ENCODE measurements around the gene NDUFS5.
A peak's percentile ranks its signal among the peaks of the same experiment; 100 is the strongest.
"Not testable (repeated sequence)": the region's sequence is repeated elsewhere in the genome, so short reads cannot be mapped to it uniquely, and the experiment has no call there.

The NDUFS5 gene

DNA sequence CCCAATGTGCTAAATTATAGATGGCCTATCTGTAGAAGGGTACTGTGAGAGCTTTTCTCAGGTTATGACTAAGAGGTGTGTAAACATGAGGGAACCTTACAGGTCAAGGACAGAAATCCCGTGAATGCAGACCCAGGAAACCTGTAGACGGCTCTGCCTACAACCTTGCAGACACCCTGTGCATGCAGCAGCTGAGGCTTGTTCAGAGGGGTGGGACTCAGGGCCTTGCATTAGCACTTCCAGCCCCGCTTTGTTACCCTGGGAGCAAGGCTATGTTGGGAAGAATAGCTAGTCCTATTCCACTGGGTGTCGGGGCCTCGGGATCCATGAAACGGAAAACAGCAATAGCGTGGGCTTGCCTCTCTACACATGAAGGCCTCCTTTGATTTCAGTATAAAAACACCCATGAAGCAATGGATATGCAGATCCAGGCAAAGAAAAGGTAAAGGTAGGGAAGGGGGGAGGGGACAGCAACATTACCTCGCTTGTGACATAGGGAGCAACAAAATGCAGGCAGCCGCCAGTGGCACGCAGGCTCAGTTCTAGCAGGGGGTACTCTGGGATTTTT lies 9.5 kb upstream of the NDUFS5 start:
- DNase-seq = no peak

DNA sequence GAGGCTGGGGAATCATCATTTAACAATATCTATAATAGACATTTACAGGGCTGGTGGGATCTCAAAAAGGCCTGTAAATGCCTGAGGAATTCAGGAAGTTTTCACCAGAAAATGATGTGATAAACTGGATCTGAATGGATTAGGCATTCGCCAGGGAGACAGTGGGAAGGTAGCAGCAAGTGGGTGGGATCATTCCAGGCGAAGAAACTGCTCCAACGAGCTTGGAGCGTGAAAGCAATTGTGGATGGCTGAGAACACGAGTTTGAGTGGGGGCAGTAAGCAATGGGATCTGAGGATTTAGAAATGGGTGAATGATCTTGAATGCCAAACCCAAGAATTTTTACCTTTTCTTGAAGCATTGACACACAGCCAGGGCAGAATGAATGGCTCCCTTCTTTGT lies 8.9 kb upstream of the NDUFS5 start:
- no peak for DNase-seq

DNA sequence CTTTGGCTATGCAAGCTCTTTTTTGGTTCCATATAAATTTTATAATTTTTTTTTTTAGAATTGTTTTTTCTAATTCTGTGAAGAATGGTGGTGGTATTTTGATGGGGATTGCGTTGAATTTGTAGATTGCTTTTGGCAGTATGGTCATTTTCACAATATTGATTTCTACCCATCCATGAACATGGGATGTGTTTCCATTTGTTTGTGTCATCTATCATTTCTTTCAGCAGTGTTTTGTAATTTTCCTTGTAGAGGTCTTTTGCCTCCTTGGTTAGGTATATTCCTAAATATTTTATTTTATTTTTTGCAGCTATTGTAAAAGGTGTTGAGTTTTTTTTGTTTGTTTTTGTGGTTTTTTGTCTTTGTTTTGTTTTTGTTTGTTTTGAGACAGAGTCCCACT lies 5.7 kb upstream of the NDUFS5 start:
- DNase-seq = not testable (repeated sequence)

DNA sequence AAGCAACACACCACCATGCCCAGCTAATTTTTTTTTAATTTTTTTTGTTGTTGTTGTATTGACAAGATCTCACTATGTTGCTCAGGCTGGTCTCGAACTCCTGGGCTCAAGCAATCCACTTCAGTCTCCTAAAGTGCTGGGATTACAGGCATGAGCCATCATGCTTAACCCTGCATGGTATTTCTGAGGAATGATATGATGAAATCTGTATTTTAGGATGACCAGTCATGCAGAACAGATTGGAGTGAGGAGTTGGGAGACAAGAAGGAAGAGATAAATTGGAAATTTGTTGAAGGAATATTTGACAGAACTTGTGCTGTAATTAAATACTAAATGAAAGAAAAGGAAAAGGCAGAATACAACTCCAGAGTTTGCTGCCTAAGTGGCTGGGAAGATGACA lies 4.7 kb upstream of the NDUFS5 start:
- no peak for DNase-seq

DNA sequence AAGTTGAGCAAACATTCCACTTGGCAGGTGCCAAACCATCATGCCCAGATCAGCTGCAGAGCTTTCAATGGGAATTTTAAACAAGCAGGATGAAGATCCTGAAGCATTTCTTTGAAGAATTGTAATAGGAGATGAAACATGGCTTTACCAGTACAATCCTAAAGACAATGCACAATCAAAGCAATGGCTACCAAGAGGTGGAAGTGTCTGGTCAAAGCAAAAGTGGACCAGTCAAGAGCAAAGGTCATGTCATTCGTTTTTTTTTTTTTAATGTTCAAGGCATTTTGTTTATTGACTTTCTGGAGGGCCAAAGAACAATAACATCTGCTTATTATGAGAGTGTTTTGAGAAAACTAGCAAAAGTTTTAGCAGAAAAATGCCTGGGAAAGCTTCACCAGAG lies 3.0 kb upstream of the NDUFS5 start:
- DNase-seq = no peak

DNA sequence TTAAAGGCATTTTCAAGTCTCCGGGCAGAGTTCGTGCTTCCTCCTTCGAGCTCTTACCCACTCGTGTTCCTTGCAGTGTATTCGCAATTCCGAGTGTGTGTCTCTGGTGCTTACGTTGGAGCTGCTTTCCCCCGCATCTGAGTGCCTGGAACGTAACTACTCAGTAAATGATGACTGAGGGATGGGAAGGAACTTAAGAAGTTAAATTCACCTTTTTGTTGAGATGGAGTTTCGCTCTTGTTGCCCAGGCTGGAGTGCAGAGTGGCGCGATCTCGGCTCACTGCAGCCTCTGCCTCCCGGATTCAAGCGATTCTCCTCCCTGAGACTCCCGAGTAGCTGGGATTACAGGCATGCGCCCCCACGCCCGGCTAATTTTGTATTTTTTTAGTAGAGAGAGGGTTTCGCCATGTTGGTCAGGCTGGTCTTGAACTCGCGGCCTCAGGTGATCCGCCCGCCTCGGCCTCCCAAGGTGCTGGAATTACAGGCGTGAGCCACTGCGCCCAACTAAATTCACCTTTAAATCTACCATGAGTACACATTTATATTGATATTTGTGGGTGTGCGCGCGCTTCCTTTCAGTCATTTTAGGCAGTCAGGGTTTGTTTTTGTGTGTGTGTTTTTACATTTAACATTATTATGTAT lies 837 bp downstream of the NDUFS5 start:
- peak in 1 of 3 donors; percentile 59 for DNase-seq

DNA sequence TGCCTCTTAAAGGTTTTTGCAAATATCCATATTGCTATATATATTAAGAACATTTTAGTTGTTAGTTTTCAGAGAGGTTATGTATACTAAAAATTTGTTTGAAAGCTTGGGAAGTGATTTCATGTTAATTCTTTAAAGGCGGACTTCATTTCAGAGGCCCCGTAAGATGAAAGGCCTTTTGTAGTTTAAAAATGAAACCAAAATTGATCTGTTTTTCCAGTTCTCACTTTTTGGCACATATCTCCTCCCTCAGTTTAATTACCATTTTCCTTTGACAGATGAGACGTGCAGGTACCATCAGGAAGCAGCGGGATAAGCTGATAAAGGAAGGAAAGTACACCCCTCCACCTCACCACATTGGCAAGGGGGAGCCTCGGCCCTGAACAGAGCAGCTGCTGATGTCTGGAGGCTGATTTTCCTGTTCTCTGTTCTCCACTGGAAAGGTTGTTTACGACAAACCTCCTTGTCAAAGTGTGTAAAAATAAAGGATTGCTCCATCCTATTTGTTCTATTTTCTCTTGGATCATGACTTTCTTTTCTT lies 8.0 kb downstream of the NDUFS5 start:
- no peak for DNase-seq

DNA sequence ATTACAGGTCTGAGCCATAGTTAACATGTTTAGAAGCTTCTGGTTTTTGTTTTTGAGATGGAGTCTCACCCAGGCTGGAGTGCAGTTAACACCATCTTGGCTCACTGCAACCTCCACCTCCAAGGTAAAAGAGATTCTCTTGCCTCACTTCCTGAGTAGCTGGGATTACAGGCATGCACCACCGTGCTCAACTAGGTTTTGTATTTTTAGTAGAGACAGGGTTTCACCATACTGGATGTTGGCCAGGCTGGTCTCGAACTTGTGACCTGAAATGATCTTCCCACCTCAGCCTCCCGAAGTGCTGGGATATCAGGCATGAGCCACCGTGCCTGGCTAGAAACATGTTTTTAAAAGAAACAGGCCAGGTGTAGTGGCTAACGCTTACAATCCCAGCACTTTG lies 10.5 kb downstream of the NDUFS5 start:
- DNase-seq = no peak

DNA sequence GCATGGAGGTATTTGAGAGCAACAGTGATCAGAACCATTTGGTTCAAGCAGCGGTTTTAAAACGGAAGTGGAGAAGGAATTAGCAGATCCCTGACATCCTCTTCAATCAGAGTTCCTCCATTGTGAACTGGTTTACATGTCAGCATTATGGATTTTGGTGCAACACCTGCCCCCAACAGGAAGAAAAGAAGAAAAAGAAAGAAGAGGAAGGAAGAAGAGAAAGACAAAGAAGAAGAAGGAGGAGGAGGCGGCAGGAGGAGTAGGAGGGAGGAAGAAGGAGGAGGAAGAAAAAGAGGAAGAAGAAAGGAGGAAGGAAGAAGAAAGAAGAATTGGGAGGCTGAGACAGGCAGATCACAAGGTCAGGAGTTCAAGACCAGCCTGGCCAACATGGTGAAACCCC lies 17.4 kb downstream of the NDUFS5 start:
- no peak for DNase-seq

DNA sequence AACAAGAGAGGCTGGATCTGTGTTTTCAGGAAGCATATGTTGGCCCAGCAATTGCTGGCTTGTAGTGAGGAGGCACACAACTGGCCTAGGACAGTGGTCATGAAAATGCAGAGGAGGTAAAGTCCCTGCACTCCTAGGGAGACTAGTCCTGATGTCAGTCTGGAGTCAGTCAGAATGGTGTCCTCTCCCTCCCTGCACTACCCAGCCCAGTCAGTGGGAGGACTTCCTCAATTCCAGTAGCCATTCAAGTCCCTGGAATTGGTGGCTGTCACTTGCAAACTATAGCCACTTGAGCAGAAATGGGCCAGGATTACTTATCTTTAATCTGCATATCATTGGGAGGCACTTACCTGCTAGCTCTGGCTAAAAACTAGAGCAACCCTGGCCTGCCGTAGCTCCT lies 18.6 kb downstream of the NDUFS5 start:
- peak; percentile 70 to 78 (median 77) for DNase-seq

DNA sequence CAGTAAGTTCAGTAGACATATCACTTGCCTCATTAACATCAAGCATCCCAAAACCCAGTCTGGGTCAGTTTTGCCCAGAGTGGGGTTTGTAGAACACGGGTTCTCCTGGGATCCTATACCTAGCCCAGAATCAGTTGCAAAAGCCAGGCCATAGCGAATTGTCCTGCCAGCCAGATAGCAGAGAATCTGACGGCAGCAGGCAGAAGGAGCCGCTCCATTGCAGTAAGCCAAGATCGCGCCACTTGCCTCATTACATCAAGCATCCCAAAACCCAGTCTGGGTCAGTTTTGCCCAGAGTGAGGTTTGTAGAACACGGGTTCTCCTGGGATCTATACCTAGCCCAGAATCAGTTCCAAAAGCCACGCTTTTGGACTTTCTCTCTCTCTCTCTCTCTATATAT lies 19.1 kb downstream of the NDUFS5 start:
- no peak for DNase-seq

DNA sequence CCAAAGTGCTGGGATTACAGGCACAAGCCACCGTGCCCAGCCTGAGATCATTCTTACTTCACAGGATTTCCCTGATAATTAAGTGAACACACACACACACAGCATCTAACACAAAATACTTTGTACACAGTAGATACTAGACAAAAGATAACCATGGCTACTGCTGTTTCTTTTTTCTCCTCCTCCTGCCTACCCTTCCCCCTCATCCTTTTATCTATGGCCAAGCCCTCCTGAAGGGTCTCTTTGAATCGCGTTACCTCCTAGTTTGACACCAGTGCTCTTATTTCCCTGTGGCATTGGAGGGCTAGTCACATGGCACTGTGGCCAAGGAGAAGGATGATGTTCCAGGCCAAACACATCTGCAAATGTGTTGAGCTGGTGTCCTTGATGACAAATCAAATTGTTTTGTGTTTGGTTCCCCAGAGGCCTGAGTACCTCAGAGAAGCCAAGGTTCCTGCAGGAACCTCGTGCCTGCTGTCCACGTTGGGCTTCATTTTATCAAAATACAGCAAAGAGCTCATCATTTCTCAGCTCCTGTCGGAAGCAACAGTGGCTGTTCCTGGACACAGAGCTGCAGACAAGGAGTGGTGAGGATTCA lies 20.6 kb downstream of the NDUFS5 start:
- DNase-seq = no peak

DNA sequence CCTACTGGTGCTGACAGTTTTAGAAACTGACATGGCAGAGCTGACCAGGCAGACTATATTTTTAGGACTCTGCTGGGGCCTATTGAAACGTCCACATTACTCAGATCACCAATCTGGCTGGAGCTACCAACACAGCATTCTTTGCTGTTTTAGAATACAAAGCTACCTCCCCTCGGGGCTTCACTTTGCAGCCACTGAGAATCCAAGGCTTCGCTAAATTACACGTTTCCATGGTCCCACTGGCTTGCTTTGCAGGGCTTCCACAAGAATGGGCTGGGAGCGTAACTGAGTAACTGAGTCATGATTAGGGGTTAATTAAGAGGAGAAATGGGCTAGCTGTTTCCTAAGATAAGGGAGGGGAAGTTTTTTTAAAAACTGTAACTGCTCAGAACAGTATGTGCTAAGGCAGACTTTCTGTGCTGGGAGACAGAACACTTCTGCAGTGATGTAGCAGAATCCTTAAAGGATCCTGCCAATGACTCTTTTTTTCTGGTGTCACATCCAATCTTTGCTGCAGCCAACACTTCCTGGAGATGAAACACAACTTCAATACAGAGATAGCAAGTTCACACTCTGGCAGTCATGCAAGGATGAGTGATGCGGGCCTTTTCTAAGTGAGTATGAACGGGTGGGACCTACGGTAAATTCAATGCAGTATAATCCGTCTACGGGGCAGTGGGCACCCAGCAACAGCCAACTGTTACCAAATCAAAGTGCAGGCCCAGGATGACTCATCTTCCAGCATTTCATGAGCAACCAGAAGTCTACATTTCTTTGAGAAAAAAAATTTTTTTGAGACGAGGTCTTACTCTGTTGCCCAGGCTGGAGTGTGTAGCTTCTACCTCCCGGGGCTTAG lies 21.5 kb downstream of the NDUFS5 start:
- DNase-seq = peak; percentile 30 to 62 (median 33)

DNA sequence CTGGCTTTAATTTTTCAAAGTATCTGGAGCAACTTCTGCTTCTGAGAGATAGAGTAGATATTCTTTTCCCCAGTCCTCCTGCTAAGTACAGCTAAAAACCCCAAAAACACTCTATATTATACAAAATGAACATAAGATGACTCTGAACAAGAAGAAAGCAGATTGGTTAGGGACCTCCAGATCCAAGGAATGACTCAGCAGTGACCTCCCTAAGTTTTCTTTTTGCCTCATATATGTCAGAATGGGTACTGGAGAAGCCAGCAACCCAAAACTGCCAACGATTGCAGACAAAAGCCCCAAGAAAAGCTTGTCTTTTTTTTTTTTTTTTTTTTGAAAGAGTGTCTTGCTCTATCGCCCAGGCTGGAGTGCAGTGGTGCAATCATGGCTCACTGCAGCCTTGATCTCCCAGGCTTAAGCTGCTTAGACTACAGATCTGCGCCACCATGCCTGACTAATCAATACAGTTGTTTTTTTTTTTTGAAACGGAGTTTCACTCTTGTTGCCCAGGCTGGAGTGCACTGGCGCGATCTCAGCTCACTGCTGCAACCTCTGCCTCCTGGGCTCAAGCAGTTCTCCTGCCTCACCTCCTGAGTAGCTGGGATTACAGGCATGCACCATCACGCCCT lies 22.7 kb downstream of the NDUFS5 start:
- DNase-seq = no peak

DNA sequence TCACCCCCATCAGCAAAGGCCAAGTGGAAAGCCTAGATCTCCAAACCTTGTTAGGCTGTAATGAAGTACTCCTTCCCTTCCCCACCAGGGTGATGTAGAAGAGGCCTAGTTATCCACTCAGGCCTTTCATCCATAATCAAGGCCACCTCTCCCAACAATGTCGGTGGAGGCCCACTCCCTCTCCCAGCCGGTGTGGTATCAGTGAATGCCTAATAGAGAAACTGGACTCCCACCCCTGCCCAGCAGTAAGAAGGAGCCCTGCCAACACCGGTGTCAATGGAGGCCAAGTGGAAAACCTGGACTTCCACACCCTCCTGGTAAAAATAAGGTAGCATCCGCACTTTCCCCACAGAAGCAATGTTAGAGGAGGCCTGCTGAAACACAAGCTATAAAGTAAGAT lies 23.9 kb downstream of the NDUFS5 start:
- DNase-seq = no peak

DNA sequence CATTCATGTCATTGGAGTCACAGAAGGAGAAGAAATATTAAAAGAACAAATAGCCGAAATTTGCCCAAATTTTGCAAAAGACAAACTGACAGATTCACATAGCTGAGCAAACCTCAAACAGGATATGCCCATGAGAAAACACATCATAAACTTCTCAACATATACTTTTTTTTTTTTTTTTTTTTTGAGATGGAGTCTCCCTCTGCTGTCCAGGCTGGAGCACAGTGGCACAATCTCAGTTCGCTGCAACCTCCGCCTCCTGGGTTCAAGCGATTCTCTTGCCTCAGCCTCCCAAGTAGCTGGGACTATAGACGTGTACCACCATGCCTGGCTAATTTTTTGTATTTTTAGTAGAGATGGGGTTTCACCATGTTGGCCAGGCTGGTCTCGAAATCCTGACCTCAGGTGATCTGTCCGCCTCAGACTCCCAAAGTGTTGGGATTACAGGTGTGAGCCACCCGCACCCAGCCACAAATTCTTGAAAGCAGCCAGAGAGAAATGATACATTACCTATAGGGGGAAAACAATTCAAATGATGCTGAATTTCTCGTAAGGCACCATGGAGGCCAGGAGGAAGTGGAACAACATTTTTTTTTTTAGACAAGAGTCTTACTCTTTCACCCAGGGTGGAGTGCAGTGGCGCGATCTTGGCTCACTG lies 25.2 kb downstream of the NDUFS5 start:
- not testable (repeated sequence) for DNase-seq

DNA sequence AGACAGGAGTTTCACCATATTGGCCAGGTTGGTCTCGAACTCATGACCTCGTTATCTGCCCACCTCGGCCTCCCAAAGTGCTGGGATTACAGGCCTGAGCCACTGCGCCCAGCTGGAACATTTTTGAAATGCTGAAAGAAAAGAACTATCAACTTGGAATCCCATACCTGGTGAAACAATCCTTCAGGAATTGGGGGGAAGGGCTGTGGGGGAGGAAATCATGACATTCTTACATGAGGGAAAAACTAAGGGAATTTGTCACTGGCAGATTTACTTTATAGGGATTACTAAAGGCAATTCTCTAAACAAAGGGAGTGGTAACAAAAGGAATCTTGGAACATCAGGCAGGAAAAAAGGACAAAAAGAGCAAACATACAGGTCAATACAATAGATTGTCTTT lies 25.8 kb downstream of the NDUFS5 start:
- no peak for DNase-seq

DNA sequence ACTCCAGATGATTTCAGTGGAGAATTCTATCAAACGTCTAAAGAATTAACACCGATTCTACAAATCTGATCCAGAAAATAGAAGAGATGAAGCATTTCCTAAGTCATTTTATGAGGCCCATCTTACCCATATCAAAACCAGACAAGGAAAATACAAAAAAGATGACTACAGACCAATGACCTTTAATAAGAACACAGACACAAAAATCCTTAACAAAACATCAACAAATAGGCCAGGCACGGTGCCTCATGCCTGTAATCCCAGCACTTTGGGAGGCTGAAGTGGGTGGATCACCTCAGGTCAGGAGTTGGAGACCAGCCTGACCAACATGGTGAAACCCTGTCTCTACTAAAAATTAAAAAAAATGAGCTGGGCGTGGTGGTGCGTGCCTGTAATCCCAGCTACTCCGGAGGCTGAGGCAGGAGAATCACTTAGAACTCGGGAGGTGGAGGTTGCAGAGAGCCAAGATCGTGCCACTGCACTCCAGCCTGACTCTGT lies 29.1 kb downstream of the NDUFS5 start:
- not testable (repeated sequence) for DNase-seq

DNA sequence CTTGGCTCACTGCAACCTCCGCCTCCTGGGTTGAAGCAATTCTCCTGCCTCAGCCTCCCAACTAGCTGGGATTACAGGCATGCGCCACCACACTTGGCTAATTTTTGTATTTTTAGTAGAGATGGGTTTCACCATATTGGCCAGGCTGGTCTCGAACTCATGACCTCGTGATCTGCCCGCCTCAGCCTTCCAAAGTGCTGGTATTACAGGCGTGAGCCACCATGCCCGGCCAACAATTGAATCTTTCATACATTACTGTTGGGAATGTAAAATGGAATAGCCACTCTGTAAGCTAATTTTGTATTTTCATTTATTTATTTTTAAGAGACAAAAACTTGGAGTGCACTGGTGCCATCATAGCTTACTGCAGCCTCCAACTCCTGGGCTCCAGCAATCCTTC lies 35.4 kb downstream of the NDUFS5 start:
- not testable (repeated sequence) for DNase-seq

DNA sequence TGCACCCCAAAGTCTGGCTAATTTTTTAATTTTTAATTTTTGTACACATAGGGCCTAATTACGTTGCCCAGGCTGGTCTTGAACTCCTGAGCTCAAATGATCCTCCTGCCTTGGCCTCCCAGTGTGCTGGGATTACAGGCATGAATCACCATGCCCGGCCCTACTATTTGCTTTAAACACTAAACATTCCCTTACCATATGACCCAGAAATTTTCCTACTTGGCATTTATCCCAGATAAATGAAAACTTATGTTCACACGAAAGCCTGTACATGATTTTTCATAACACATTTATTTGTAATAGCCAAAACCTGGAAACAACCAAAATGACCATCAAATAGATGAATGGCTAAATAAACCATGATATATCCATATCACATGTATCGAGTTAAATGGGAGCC lies 35.8 kb downstream of the NDUFS5 start:
- DNase-seq = no peak

DNA sequence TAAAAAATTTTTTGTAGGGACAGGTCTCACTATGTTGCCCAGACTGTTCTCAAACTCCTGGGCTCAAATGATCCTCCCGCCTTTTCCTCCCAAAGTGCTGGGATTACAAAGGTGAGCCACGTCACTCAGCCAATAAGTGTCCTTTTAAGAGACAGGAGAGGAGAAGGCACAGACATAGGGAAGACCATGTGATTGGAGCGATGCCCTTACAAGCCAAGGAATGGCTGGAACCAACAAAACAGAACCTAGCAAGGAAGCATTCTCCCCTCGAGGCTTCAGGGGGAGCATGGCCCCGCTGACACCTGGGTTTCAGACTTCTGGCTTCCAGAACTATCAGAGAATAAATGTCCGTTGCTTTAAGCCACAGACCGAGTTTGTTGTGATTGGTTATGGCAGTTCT lies 37.0 kb downstream of the NDUFS5 start:
- DNase-seq = no peak

DNA sequence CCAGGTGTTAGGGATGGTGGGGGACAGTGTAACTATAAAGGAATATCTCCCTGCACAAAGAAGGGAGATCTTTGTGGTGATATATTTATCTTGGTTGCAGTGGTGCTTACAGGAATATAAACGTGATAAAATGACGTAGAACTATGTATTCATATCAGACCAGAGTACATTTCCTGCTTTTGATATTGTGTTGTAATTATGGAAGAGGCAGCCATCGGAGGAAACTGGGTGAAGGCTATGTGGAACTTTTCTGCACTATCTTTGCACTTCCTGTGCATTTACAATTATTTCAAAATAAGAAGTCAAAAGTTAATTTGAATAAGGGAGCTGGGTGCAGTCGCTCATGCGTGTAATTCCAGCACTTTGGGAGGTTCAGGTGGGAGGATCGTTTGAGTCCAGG lies 37.6 kb downstream of the NDUFS5 start:
- peak in 1 of 3 donors; percentile 22 for DNase-seq
